GM12878 (cell line): ENCODE data around the gene KIAA1328. TPM values are rescaled to one million over a fixed set of nuclear protein-coding genes. Genes with fewer than 3 reads are reported as not detected.

Source experiments
- ATAC-seq: fragments of 200-7000 bp; cut with Tn5 transposase; 3 replicates; pipeline ENCODE4 v1.9.1; 2020; ENCODE audit warnings: mild to moderate bottlenecking, moderate library complexity
- BruUV-seq: library from RNA; stranded (reverse); fragments of 400-500 nt; replicated peaks from 2 replicates; lab custom pipeline; 2021; lab: Mats Ljungman, UMichigan
- CTCF ChIA-PET: fragments of 300-600 bp; sonication (Branson Sonifier 250); formaldehyde crosslinking; extraction: SDS; loops from one replicate; lab custom pipeline; 2021; ENCODE audit warnings: inconsistent platforms; lab: Yijun Ruan, JAX
- POLR2A ChIA-PET: fragments of 350-600 bp; formaldehyde crosslinking; extraction: SDS; loops from one replicate; lab custom pipeline; 2021; ENCODE audit warnings: inconsistent platforms; lab: Charles Lee
- RAD21 ChIA-PET: fragments of 300-600 bp; sonication (Branson Sonifier 250); formaldehyde crosslinking; loops from one replicate; lab custom pipeline; 2023; ENCODE audit warnings: antibody characterized with exemption; ENCODE audit not compliant: unreplicated experiment; lab: Charles Lee
- SMC1A ChIA-PET: fragments of 300-600 bp; sonication (Branson Sonifier 250); formaldehyde crosslinking; loops from one replicate; lab custom pipeline; 2023; ENCODE audit not compliant: unreplicated experiment, uncharacterized antibody; lab: Charles Lee
- DNase-seq: peaks from one replicate; pipeline ENCODE4 v3.0.0-alpha.2; 2011; ENCODE audit warnings: low read depth, low spot score
- FAIRE-seq: peaks from 3 replicates; lab custom pipeline; 2011; peaks lifted over from hg19 to GRCh38; lab: Jason Lieb, UNC
- H2AFZ ChIP-seq: 2 replicates; pipeline ENCODE4 v1.6.0; 2011; ENCODE audit warnings: low read depth, low read length, control low read depth; ENCODE audit not compliant: control insufficient read depth
- H3K27ac ChIP-seq: 2 replicates; pipeline ENCODE4 v1.5.1; 2011; ENCODE audit warnings: control low read depth; ENCODE audit not compliant: control insufficient read depth, insufficient read depth
- H3K27me3 ChIP-seq, 2 experiments: replicated peaks in 1 of 2; 2 replicates each; pipeline versions ENCODE4 v1.6.0 to v1.6.1; 2011; ENCODE audit warnings: low read length in 1 of 2; ENCODE audit not compliant: control insufficient read depth in 2 of 2, insufficient read depth in 2 of 2
- H3K36me3 ChIP-seq, 2 experiments: 2 replicates each; pipeline ENCODE4 v1.5.1; 2011; ENCODE audit warnings: low read length in 1 of 2; ENCODE audit not compliant: control insufficient read depth in 2 of 2, insufficient read depth in 2 of 2
- H3K4me1 ChIP-seq: 2 replicates; pipeline ENCODE4 v1.6.1; 2011; ENCODE audit warnings: mild to moderate bottlenecking, low read length, moderate library complexity, mixed read lengths; ENCODE audit not compliant: control insufficient read depth, insufficient read depth
- H3K4me2 ChIP-seq: 2 replicates; pipeline ENCODE4 v1.6.0; 2011; ENCODE audit warnings: control low read depth; ENCODE audit not compliant: control insufficient read depth, insufficient read depth
- H3K4me3 ChIP-seq: fragments of 200-600 bp; sonication (generic); 2 replicates; pipeline ENCODE4 v1.5.1; 2016
- H3K79me2 ChIP-seq: 2 replicates; pipeline ENCODE4 v1.6.0; 2011; ENCODE audit warnings: low read length; ENCODE audit not compliant: control insufficient read depth, insufficient read depth
- H3K9ac ChIP-seq: 2 replicates; pipeline ENCODE4 v1.8.0; 2011; ENCODE audit warnings: low read length, control low read depth, mixed read lengths; ENCODE audit not compliant: control insufficient read depth, insufficient read depth
- H3K9me3 ChIP-seq: replicated peaks from 3 replicates; pipeline ENCODE4 v1.5.1; 2011; ENCODE audit warnings: mild to moderate bottlenecking, low read length; ENCODE audit not compliant: control insufficient read depth, insufficient read depth
- H4K20me1 ChIP-seq: 2 replicates; pipeline ENCODE4 v1.6.0; 2011; ENCODE audit not compliant: control insufficient read depth, insufficient read depth
- ATF2 ChIP-seq: IDR thresholded peaks from 2 replicates; pipeline ENCODE4 v1.6.1; 2012; ENCODE audit warnings: low read length, inconsistent platforms
- CTCF ChIP-seq, 3 experiments: IDR thresholded peaks in 2 of 3; conservative IDR thresholded peaks in 1 of 3; 2 replicates each; pipeline ENCODE4 v1.5.1; 2011; ENCODE audit warnings: low read depth in 3 of 3, low read length in 3 of 3, mild to moderate bottlenecking in 3 of 3, control low read depth in 2 of 3, moderate library complexity in 2 of 3, inconsistent platforms in 1 of 3, mixed read lengths in 1 of 3; ENCODE audit not compliant: control insufficient read depth in 2 of 3, insufficient read depth in 1 of 3; ENCODE audit errors: extremely low read depth in 1 of 3
- RAD21 ChIP-seq: IDR thresholded peaks from 2 replicates; pipeline ENCODE4 v1.6.1; 2011; ENCODE audit warnings: mild to moderate bottlenecking, low read depth, low read length, moderate library complexity; ENCODE audit not compliant: insufficient read depth
- WGBS: methylation state at CpG from one replicate; pipeline ENCODE4 v1.1.6; 2016; ENCODE audit warnings: low lambda C conversion rate; ENCODE audit not compliant: insufficient replicate concordance, insufficient coverage; ENCODE audit errors: missing lambda C conversion rate; 5-methylcytosine and 5-hydroxymethylcytosine counted together
- in situ Hi-C: fragments of 300-500 bp; cut with MboI; formaldehyde crosslinking; loops from 9 replicates; pipeline ENCODE4 v1.14.3; 2018; ENCODE audit warnings: mixed read lengths
- intact Hi-C: fragments of 100-400 bp; cut with micrococcal nuclease; formaldehyde crosslinking; loops from one replicate; pipeline ENCODE4 v1.14.2; 2022; ENCODE audit not compliant: unreplicated experiment
- polyA plus RNA-seq, 11 experiments: library from polyadenylated mRNA; depleted of rRNA in 4 of 11; unstranded in 6 of 11; stranded (reverse) in 5 of 11; fragments of >200 nt; fragmentation: Nextera tagmentation in 4 of 11; fragmentation: Illumina TruSeq in 1 of 11; extraction: Ambion mirVana in 4 of 11; extraction: Trizol in 1 of 11; gene quantifications; 1 replicate in 1 of 11; 2 replicates in 10 of 11; pipeline versions ENCODE4 v1.2.1 to v1.2.3, GENCODE V29; 2011 to 2016; ENCODE audit warnings: inconsistent platforms in 2 of 11, missing spikeins in 2 of 11, low read depth in 1 of 11
- total RNA-seq, 4 experiments: library from RNA; depleted of rRNA in 3 of 4; stranded (reverse); fragments of >200 nt in 3 of 4; fragmentation: Illumina TruSeq in 1 of 4; extraction: Trizol in 1 of 4; gene quantifications; 2 replicates each; pipeline versions ENCODE4 v1.2.1 to v1.2.3, GENCODE V29; 2013 to 2021

The KIAA1328 gene
- total and polyA plus RNA-seq, 10 of the 15 experiments (the other 5 are each of a cell fraction or from before 2014, with no cell fraction given), result 3.1 to 7.1 (median 4.6) TPM

GRCh38 chr18:37019157-37019827, 190.4 kb downstream of the KIAA1328 start:
- 54% methylated on average over 7 of the region's 7 CpGs for WGBS
- H3K4me1 ChIP-seq, result no peaks in the 10 kb centered on the region
- ChIA-PET CTCF (no interaction called here), SMC1A (no interaction called here), RAD21 (no interaction called here), POLR2A (no interaction called here)
- in situ Hi-C loops, result no loop called here
- no peaks in the 10 kb centered on the region for H3K36me3 ChIP-seq
- ATAC-seq (peak; percentile 81), DNase-seq (no peak), FAIRE-seq (peak; percentile 38)
- intact Hi-C loops, result no loop called here
- no peaks in the 10 kb centered on the region; the same call in 1 of the 3 replicates for H3K9me3 ChIP-seq
- H3K4me3 ChIP-seq, result no peak overlapping the region
- no TSS peak for BruUV-seq
- no peak overlapping the region for H2AFZ ChIP-seq
- no peak overlapping the region for H3K9ac ChIP-seq
- no peak for TF ChIP-seq ATF2
- TF ChIP-seq RAD21, result 0 out of 2 replicates have a peak, but pooled peaks have one; percentile 10
- peak; percentile 10 to 20 (median 18); a peak in 1 of 6 replicates for TF ChIP-seq CTCF (IDR thresholded peaks at IDR 0.05 in 2 of 3, conservative IDR thresholded peaks at IDR 0.05 in 1 of 3; ENCODE audit: control insufficient read depth in 2 of 3, extremely low read depth in 1 of 3, insufficient read depth in 1 of 3, low read depth in 3 of 3, low read length in 3 of 3)
- no peaks in the 10 kb centered on the region for H3K79me2 ChIP-seq
- no peak overlapping the region for H3K27ac ChIP-seq
- no peak overlapping the region for H3K4me2 ChIP-seq
- no peaks in the 10 kb centered on the region for H4K20me1 ChIP-seq
- no peaks in the 10 kb centered on the region for H3K27me3 ChIP-seq
